A549 (cell line): ENCODE data around the gene PLXNB2.

Experiments used
- ESRRA ChIP-seq: fragments of 150-350 bp; IDR thresholded peaks from 2 replicates; pipeline ENCODE4 v1.6.1; 2014; ENCODE audit warnings: mild to moderate bottlenecking, low read length, borderline replicate concordance
- FOSB ChIP-seq: fragments of 250-450 bp; sonication (Bioruptor Pico); IDR thresholded peaks from 2 replicates; pipeline ENCODE4 v1.5.0; 2020; ENCODE audit warnings: mild to moderate bottlenecking, moderate library complexity
- POLR2AphosphoS2 ChIP-seq: conservative IDR thresholded peaks from 2 replicates; pipeline ENCODE4 v1.6.1; 2012; ENCODE audit warnings: low read length, improper control_type of control experiment, inconsistent platforms
- TF ChIP-seq, protein P1 (sequence below): fragments of >200 bp; sonication (Bioruptor Twin); formaldehyde crosslinking; IDR thresholded peaks from 3 replicates; pipeline ENCODE4 v1.5.1; 2016
- TF ChIP-seq, protein P2 (sequence below): fragments of 200-600 bp; sonication (generic); IDR thresholded peaks from 2 replicates; pipeline ENCODE4 v1.6.1; 2016; ENCODE audit warnings: antibody characterized with exemption, mild to moderate bottlenecking, moderate library complexity

DNA sequence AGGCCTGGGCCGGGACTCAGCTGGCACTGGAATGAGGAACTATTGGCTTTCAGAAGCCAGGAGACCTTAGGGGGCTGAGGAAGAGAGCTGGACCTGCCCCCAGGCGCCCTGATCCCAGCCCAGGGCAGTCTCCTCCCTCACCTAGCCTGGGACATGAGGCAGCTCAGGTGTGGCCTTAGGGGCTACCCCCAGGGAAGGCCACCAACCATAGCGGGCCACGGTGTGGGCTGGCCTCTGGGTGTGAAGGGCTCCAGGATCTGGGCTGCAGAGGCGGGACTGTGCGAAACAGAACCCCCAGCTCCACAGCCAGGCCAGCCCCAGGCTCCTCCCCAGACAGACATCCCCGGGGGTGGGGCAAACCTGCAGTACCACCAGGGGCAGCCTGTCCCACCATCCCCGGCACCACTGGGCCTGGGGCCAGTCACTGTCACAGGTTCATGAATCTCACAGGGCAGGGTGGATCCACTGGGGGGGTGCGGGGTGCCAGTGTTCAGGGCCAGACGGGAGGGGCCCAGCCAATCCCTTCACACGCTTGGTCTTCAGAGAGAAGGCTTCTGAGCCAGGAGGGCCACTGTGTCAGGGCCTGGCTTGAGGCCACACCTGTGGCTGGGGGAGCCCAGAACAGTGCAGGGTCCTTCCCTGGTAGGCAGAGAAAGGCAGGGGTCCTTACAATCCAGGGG is 3.5 kb downstream of the PLXNB2 start:
- TF ChIP-seq, protein P1, sequence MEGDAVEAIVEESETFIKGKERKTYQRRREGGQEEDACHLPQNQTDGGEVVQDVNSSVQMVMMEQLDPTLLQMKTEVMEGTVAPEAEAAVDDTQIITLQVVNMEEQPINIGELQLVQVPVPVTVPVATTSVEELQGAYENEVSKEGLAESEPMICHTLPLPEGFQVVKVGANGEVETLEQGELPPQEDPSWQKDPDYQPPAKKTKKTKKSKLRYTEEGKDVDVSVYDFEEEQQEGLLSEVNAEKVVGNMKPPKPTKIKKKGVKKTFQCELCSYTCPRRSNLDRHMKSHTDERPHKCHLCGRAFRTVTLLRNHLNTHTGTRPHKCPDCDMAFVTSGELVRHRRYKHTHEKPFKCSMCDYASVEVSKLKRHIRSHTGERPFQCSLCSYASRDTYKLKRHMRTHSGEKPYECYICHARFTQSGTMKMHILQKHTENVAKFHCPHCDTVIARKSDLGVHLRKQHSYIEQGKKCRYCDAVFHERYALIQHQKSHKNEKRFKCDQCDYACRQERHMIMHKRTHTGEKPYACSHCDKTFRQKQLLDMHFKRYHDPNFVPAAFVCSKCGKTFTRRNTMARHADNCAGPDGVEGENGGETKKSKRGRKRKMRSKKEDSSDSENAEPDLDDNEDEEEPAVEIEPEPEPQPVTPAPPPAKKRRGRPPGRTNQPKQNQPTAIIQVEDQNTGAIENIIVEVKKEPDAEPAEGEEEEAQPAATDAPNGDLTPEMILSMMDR = no peak
- TF ChIP-seq ESRRA (no peak), FOSB (CRISPR knock-in tag) (no peak), POLR2AphosphoS2 (no peak)
- TF ChIP-seq, protein P2, sequence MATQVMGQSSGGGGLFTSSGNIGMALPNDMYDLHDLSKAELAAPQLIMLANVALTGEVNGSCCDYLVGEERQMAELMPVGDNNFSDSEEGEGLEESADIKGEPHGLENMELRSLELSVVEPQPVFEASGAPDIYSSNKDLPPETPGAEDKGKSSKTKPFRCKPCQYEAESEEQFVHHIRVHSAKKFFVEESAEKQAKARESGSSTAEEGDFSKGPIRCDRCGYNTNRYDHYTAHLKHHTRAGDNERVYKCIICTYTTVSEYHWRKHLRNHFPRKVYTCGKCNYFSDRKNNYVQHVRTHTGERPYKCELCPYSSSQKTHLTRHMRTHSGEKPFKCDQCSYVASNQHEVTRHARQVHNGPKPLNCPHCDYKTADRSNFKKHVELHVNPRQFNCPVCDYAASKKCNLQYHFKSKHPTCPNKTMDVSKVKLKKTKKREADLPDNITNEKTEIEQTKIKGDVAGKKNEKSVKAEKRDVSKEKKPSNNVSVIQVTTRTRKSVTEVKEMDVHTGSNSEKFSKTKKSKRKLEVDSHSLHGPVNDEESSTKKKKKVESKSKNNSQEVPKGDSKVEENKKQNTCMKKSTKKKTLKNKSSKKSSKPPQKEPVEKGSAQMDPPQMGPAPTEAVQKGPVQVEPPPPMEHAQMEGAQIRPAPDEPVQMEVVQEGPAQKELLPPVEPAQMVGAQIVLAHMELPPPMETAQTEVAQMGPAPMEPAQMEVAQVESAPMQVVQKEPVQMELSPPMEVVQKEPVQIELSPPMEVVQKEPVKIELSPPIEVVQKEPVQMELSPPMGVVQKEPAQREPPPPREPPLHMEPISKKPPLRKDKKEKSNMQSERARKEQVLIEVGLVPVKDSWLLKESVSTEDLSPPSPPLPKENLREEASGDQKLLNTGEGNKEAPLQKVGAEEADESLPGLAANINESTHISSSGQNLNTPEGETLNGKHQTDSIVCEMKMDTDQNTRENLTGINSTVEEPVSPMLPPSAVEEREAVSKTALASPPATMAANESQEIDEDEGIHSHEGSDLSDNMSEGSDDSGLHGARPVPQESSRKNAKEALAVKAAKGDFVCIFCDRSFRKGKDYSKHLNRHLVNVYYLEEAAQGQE = no peak
